K562 (cell line): ENCODE measurements around the gene CLGN. TPM values are rescaled to one million over a fixed set of nuclear protein-coding genes. Genes with fewer than 3 reads are reported as not detected.

Source experiments
- BCLAF1 ChIP-seq, 2 experiments: fragments of 450-650 bp in 1 of 2; IDR thresholded peaks; 2 replicates each; pipeline ENCODE4 v1.6.1; 2011 to 2017; ENCODE audit warnings: low read depth in 2 of 2, antibody characterized with exemption in 1 of 2, borderline replicate concordance in 1 of 2, low read length in 1 of 2, mild to moderate bottlenecking in 1 of 2, mixed read lengths in 1 of 2; ENCODE audit not compliant: control insufficient read depth in 1 of 2
- DPF2 ChIP-seq: fragments of 450-650 bp; IDR thresholded peaks from 2 replicates; pipeline ENCODE4 v1.6.1; 2016
- GATAD2B ChIP-seq: fragments of 450-650 bp; IDR thresholded peaks from 2 replicates; pipeline ENCODE4 v1.6.1; 2017; ENCODE audit warnings: mild to moderate bottlenecking, borderline replicate concordance
- HDAC3 ChIP-seq: fragments of 450-650 bp; IDR thresholded peaks from 2 replicates; pipeline ENCODE4 v1.6.1; 2018; ENCODE audit warnings: borderline replicate concordance, mild to moderate bottlenecking, moderate library complexity; ENCODE audit not compliant: partially characterized antibody
- HDAC6 ChIP-seq: IDR thresholded peaks from 2 replicates; pipeline ENCODE4 v1.6.1; 2012; ENCODE audit warnings: low read depth, mild to moderate bottlenecking, control low read depth, inconsistent platforms, low read length, moderate library complexity
- MEIS2 ChIP-seq: fragments of 450-650 bp; IDR thresholded peaks from 2 replicates; pipeline ENCODE4 v1.6.1; 2014; ENCODE audit warnings: mild to moderate bottlenecking; ENCODE audit not compliant: partially characterized antibody
- MYBL2 ChIP-seq, 2 experiments: fragments of 450-650 bp in 1 of 2; sonication (generic) in 1 of 2; formaldehyde crosslinking in 1 of 2; IDR thresholded peaks; 2 replicates each; pipeline versions ENCODE4 v1.6.1 to v1.8.1; 2017 to 2022; ENCODE audit warnings: borderline replicate concordance in 1 of 2, inconsistent platforms in 1 of 2, low read depth in 1 of 2, mild to moderate bottlenecking in 1 of 2, missing genetic modification reagents in 1 of 2, moderate library complexity in 1 of 2
- NR4A1 ChIP-seq, 2 experiments: fragments of 250-450 bp in 1 of 2; fragments of 450-650 bp in 1 of 2; sonication (Bioruptor Pico) in 1 of 2; IDR thresholded peaks; 2 replicates each; pipeline versions ENCODE4 v1.4.0 to v1.6.1; 2016 to 2020; ENCODE audit warnings: mild to moderate bottlenecking in 2 of 2, missing compliant biosample characterization in 1 of 2, missing genetic modification characterization in 1 of 2, moderate library complexity in 1 of 2
- RFX1 ChIP-seq: fragments of 450-650 bp; IDR thresholded peaks from 2 replicates; pipeline ENCODE4 v1.6.1; 2016; ENCODE audit warnings: mild to moderate bottlenecking, moderate library complexity
- SNIP1 ChIP-seq: fragments of 450-650 bp; IDR thresholded peaks from 2 replicates; pipeline ENCODE4 v1.7.1; 2017; ENCODE audit warnings: low read depth, mild to moderate bottlenecking
- ZNF140 ChIP-seq: fragments of 250-450 bp; sonication (Bioruptor Pico); IDR thresholded peaks from 2 replicates; pipeline ENCODE4 v1.8.0; 2021; ENCODE audit warnings: moderate library complexity, mild to moderate bottlenecking, inconsistent platforms
- ZNF23 ChIP-seq: fragments of 250-450 bp; sonication (Bioruptor Pico); IDR thresholded peaks from 2 replicates; pipeline ENCODE4 v1.4.0; 2020; ENCODE audit warnings: mild to moderate bottlenecking
- ZNF717 ChIP-seq: fragments of 250-450 bp; sonication (Bioruptor Pico); IDR thresholded peaks from 2 replicates; pipeline ENCODE4 v1.5.0; 2021
- polyA plus RNA-seq, 8 experiments: library from polyadenylated mRNA; depleted of rRNA in 4 of 8; stranded (reverse) in 5 of 8; unstranded in 3 of 8; fragments of >200 nt; fragmentation: Nextera tagmentation in 2 of 8; fragmentation: Illumina TruSeq in 1 of 8; extraction: Ambion mirVana in 2 of 8; extraction: Trizol in 1 of 8; gene quantifications; 2 replicates each; pipeline versions ENCODE4 v1.2.1 to v1.2.3, GENCODE V29; 2011 to 2014; ENCODE audit warnings: inconsistent platforms in 1 of 8, missing spikeins in 1 of 8
- total RNA-seq, 7 experiments: library from RNA; depleted of rRNA in 6 of 7; stranded (reverse); fragments of >200 nt in 6 of 7; fragmentation: Illumina TruSeq in 2 of 7; extraction: Trizol in 2 of 7; gene quantifications; 2 replicates each; pipeline versions ENCODE4 v1.2.1 to v1.2.3, GENCODE V29; 2011 to 2021; ENCODE audit warnings: low replicate concordance in 1 of 7
- TF ChIP-seq, protein P1 (sequence below): fragments of 250-450 bp; sonication (Bioruptor Pico); IDR thresholded peaks from 2 replicates; pipeline ENCODE4 v1.8.0; 2022; ENCODE audit warnings: inconsistent platforms
- TF ChIP-seq, protein P2 (sequence below): sonication (generic); formaldehyde crosslinking; IDR thresholded peaks from 2 replicates; pipeline ENCODE4 v1.8.1; 2022; ENCODE audit warnings: missing genetic modification reagents
- TF ChIP-seq, protein P3 (sequence below): fragments of 250-450 bp; sonication (Bioruptor Pico); IDR thresholded peaks from 2 replicates; pipeline ENCODE4 v1.8.0; 2022; ENCODE audit warnings: moderate library complexity, mild to moderate bottlenecking, inconsistent platforms

Gene CLGN
- total and polyA plus RNA-seq, 9 of the 15 experiments (the other 6 are each of a cell fraction or from before 2014, with no cell fraction given) = 0.22 to 3.6 (median 2.7) TPM

GRCh38 chr4:140373328-140374129, 53.9 kb downstream of the CLGN start, which contains the start of gene SCOC (continued):
- TF ChIP-seq, protein P1, sequence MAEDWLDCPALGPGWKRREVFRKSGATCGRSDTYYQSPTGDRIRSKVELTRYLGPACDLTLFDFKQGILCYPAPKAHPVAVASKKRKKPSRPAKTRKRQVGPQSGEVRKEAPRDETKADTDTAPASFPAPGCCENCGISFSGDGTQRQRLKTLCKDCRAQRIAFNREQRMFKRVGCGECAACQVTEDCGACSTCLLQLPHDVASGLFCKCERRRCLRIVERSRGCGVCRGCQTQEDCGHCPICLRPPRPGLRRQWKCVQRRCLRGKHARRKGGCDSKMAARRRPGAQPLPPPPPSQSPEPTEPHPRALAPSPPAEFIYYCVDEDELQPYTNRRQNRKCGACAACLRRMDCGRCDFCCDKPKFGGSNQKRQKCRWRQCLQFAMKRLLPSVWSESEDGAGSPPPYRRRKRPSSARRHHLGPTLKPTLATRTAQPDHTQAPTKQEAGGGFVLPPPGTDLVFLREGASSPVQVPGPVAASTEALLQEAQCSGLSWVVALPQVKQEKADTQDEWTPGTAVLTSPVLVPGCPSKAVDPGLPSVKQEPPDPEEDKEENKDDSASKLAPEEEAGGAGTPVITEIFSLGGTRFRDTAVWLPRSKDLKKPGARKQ = no peak
- TF ChIP-seq ZNF23 (CRISPR knock-in tag) (no peak), SNIP1 (no peak), ZNF717 (CRISPR knock-in tag) (no peak), ZNF140 (no peak), GATAD2B (no peak), NR4A1 (CRISPR knock-in tag; IDR thresholded peaks at IDR 0.05) (no peak), NR4A1 (tag; IDR thresholded peaks at IDR 0.05) (no peak), BCLAF1 (IDR thresholded peaks at IDR 0.05; ENCODE audit: borderline replicate concordance in 1 of 2, control insufficient read depth in 1 of 2, low read depth in 2 of 2, low read length in 1 of 2) (no peak), HDAC3 (no peak), MYBL2 (IDR thresholded peaks at IDR 0.05; ENCODE audit: low read depth) (no peak), MYBL2 (CRISPR knock-in tag; IDR thresholded peaks at IDR 0.05; ENCODE audit: borderline replicate concordance) (no peak), HDAC6 (no peak), RFX1 (no peak), MEIS2 (peak; percentile 60), DPF2 (no peak)
- TF ChIP-seq, protein P2, sequence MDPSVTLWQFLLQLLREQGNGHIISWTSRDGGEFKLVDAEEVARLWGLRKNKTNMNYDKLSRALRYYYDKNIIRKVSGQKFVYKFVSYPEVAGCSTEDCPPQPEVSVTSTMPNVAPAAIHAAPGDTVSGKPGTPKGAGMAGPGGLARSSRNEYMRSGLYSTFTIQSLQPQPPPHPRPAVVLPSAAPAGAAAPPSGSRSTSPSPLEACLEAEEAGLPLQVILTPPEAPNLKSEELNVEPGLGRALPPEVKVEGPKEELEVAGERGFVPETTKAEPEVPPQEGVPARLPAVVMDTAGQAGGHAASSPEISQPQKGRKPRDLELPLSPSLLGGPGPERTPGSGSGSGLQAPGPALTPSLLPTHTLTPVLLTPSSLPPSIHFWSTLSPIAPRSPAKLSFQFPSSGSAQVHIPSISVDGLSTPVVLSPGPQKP = no peak
- TF ChIP-seq, protein P3, sequence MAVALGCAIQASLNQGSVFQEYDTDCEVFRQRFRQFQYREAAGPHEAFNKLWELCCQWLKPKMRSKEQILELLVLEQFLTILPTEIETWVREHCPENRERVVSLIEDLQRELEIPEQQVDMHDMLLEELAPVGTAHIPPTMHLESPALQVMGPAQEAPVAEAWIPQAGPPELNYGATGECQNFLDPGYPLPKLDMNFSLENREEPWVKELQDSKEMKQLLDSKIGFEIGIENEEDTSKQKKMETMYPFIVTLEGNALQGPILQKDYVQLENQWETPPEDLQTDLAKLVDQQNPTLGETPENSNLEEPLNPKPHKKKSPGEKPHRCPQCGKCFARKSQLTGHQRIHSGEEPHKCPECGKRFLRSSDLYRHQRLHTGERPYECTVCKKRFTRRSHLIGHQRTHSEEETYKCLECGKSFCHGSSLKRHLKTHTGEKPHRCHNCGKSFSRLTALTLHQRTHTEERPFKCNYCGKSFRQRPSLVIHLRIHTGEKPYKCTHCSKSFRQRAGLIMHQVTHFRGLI (CRISPR knock-in tag) = no peak
